Stimulated activated CD4-positive, alpha-beta T cell treated with anti-CD3 and anti-CD28 coated beads, Interleukin-12 subunit alpha, Interleukin-12 subunit beta, amount 100 ng/mL, for 4 hours (primary cell): ENCODE results near the gene CELSR1.
A peak's percentile ranks its signal among the peaks of the same experiment; 100 is the strongest.

ENCODE experiments used
- DNase-seq: peaks from one replicate; pipeline ENCODE4 v3.0.0-alpha.2; 2020

Gene CELSR1

DNA sequence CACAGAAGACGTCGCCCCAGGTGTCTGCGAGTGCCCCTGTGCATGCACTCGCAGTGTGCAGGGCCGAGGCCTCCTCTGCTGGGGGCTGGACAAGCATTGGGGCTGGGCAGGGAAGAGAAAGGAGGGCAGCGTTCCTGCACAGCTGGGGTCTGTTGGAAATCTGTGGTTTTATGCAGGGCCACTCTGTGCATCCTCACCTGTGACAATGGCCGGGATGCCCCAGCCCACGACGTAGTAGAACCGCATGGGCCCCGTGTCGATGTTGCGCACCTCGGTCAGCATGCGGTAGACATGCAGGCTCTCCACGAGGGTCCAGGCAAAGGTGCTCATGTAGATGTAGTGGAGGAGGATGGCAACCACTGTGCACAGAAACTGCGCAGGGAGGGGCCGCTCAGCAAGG is 164.7 kb downstream of the CELSR1 start:
- no peak for DNase-seq

DNA sequence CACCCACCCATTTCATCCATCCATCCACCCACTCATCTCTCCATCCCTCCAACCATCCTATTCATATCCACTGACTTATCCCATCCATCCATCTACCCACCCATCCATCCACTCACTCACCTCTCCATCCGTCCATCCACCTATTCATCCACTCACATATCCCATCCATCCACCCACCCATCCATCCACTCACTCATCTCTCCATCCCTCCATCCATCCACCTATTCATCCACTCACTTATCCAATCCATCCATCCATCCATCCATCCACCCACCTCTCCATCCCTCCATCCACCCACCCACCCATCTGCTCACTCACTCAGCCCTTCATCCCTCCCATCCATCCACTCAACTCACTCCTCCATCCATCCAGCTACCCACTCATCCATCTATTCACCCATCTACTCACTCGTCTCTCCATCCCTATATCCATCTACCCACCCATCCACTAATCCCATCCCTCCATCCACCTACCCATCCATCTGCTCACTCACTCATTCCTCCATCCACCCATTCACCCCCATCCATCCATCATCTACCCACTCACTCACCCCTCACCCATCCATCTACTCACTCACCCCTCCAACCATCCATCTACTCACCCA is 165.7 kb downstream of the CELSR1 start:
- DNase-seq: no peak

DNA sequence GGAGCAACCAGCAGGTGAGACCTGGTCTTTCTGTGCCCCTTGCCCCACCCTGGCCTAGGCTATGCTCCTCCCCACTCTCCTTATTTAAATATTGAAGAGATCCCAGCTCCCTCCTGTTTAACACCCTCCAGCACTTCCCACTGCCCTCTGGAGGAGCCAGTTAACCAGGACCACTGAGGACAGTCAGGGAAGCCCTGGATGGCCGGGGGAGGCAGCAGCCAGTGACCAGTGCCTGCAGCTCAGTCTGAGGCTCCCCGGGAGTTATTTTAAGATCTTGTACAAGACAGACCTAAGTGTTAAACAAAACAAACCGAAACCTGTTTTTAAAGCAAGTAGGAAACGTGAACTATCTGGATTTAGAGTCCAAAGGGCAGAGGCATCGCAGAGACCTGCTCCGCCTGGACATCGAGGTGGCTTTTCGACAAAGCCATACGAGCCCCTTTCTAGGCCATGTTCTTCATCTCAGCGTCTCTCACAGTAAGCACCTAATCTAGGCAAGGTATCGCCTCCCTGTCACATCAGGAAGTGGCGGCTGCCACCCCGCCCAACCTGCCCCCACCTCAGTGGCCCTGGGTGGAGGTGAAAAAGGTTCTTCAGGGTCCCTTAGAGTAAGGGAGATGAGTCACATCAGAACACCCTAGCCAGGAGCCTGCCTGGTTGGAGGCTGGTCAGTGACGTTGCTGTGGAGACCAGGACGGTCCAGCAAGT is 166.7 kb downstream of the CELSR1 start:
- DNase-seq: no peak

DNA sequence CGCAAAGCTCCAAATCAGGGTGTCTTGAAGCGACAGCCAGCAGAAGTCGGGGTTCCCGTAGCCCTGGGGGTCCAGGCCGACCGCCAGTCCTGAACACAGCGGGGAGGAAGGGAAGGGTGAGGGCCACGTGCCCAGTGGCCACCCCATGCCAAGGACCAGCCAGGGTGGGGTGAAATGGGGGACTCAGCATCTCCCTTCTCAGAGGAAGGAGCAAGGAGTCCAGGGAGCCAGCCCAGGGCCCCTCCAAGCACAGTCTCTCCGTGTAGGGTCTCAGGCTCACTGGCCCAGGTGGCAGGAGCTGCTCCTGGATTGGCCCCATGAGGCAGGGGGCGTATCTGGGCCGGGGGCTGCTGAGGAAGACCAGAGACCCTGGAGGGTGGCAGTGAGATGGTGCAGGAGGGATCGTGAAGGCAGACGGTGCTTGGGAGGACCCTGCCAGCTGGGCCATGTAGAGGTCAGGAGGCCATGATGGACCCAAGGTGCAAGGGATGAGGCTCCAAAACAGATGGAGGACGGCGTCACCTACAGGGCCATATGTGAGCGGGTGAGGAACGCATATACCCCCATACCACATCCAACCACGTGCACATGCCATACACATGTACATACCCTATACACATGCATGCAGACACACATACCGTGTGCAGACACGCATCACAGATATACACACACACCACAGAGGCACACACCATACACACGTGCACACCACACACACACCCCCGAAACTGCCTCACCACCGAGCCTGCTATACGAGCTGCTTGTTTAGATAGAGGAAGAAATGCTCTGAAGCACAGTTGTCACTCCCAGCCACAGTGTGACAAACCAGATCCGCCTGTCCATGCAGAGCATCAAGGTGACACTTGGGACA is 167.5 kb downstream of the CELSR1 start:
- DNase-seq: no peak

DNA sequence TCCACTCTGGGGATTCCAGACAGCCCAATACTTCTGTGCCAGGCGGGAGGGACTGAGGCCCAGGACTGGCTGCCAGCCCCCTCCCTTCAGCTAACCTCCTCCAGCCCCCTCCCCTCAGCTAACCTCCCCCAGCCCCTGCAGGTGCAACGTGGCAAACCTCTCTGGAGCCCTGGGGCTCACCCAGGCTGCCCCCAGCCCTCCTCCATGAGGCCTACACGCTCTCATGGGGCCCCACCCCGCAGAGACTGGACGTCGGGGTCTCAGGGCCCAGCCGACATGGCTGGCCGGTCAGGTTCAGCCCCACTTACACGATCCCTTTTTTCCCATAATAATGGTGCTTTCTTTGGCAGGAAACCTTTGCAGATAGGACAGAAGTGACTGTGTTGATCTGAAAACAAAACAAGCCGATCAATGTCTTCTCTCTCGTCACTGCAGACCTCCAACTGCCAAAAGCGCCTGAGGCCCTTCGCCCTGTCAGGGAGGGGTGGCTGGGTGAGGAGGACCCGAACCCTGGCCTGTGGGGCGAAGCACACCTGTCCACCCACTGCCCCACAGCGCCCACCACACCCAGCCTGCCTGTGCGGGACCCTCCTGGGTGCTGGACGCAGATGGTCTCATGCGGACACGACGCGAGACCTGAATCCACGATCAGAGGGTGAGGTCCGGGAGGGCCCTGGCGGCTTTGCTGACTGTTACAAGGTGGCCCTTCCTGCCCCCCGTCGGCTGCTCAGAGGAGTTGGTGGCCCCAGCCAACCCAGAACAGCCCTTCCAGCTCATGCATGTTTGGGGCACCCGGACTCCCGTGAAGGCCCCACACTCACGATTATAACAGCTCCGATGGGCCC is 168.3 kb downstream of the CELSR1 start:
- DNase-seq: no peak

GRCh38 chr22:46368422-46368821 is 169.0 kb downstream of the CELSR1 start:
- DNase-seq: no peak

- DNase-seq: peak; percentile 71
These were observed 169.7 kb downstream of the CELSR1 start for GRCh38 chr22:46367707-46368191.

DNA sequence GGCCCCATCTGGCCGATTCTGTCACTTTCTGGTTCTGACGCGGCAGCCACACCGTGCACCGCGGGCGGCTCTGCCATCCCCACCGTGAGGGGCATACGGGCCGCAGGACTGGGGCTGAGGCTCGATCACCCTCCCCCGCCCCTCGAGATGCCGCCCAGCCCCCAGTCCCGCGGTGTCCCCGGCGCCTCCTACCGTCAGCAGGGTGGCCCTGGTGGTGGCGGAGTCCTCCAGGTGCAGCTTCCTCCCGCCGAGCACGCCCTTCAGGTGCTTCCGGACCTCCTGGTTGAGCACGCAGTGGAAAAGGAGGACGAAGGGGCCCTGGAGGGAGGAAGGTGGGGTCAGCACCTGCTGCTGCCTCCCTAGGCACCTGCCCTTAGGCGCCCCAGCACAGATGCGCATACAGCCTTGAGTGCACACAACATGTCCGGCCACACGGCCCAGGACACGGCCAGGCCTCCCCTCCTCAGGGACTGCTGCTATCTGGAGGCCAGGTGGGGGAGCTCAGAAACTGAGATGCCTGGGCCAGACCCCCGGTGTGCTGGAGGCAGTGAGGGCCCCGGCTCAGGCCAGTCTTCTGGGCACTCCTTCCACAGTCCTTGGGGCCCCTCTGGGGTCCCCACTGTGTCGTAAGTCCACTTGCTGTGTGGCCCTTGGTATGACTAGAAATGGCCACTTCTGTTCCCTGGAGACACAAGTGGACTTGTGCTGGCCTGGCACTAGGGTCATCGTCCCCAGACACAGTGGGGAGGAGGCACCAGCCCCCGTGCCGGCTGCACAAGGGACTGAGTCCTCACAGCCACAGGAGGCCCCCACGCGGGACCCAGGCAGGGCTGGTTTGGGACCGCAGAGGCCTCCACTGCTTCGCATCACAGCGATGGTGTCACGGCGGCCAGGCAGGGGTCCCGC is 170.4 kb downstream of the CELSR1 start:
- DNase-seq: no peak

DNA sequence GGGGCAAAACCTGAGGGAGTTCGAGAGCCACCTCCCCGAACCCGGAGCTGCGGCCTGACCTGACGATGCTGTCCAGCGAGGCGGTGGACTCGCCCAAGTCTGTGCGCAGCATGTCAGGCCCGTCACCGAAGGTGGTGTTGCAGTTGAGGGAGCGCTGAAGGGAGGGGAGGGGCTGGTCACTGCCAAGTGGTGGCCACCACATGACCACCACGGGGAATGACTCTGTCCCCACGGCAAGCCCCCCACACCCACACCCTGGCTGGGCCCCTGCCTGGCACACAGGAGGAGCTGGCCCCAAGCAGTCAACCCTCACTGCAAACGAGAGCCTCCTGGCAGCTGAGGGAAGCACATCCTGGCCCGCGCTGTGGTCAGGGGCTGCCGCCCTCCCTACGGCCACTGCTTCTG is 171.1 kb downstream of the CELSR1 start:
- DNase-seq: no peak

- DNase-seq: no peak
These were observed 172.2 kb downstream of the CELSR1 start for GRCh38 chr22:46365166-46365624.

- no peak for DNase-seq
These were observed 172.9 kb downstream of the CELSR1 start for GRCh38 chr22:46364341-46365165.

DNA sequence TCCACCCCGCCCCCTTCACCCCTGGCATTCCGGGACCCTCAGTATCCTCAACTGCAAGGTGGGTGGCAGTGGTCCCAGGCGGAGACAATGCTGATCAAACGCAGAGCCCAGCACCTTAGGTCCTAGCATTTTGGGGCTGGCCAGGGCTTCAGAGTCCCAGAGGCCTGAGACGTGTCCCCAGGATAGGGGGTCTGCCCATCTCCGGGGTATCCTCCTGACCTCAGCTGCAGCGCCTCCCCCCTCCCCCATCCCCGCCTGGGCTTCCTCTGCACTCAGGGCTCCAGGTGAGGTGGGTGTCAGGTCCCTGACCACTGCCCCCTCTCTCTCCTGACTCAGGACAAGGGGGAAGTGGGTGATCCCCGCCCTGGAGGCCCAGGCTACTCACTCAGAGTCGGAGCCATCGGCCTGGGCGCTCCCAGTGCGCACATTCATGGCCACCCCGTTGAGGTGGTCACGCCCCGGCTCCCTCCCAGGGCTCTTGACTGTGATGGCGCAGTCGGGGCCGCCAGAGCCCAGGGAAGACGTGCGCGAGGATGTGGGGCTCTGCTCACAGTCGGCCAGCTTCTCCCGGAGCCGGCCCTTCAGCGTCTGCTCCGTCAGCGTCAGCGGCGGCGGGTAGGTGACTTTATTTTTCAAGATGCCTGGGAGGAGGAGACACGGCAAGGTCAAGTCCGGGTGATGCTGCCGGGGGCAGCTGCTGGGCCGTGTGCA is 173.7 kb downstream of the CELSR1 start:
- no peak for DNase-seq

- no peak for DNase-seq
These were observed 174.4 kb downstream of the CELSR1 start for GRCh38 chr22:46362934-46363515.

GRCh38 chr22:46362203-46362933 is 175.1 kb downstream of the CELSR1 start:
- DNase-seq: no peak

DNA sequence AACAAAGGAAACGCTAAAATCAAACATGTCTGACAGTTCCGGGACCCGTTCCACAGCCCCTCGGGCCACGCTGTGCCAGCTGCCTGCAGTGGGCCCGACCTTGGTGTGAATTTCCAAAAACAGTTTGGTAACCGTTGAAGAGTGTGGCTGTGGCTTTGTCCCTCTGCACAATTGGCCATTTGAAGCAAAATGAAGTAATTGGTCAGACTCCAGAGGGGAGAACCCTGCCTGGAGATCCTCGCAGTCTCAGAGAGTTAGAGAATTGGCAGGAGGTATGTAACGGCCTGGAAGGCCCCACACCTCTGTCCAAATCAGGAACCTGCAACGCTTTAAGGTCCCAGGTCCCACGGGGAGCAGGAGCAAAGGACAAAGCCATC is 175.6 kb downstream of the CELSR1 start:
- no peak for DNase-seq

DNA sequence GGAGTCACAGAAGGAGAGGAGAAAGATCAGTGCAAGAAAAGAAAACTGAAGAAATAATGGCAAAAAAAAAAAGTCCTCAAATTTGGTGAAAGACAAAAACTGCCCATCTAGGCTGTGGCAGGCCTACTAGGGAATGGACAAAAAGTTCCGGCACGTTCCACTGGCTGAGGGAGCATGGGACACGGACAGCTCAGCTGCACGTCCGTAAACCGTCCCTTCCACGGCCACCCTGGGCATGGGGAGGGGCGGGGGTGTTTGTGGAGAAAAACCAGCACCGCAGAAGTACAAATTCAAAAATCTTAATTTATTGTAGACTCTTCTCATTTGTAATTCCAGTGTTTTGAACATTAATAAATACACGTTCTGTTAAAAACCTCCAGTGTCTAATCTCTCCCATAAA is 176.5 kb downstream of the CELSR1 start:
- DNase-seq: no peak

GRCh38 chr22:46360097-46360496 is 177.3 kb downstream of the CELSR1 start:
- no peak for DNase-seq

DNA sequence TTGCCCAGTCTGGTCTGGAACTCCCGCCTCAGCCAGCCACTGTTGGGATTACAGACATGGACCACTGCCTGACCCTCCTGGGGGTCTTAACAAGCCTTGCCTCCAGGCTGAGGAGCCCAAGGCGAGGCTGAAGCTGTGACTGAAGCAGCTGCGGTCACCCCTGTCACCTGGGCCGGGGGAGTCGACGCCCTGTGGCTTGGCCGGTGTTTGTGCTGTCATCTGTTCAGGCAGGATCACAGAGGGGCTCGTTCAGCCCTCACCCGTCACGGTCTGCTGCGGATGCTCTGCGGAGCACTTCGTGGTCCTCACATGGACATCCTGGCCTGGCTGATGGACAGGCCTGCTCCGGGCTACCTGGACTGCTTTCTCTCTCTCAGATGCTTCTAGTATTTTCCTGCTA is 178.1 kb downstream of the CELSR1 start:
- no peak for DNase-seq

DNA sequence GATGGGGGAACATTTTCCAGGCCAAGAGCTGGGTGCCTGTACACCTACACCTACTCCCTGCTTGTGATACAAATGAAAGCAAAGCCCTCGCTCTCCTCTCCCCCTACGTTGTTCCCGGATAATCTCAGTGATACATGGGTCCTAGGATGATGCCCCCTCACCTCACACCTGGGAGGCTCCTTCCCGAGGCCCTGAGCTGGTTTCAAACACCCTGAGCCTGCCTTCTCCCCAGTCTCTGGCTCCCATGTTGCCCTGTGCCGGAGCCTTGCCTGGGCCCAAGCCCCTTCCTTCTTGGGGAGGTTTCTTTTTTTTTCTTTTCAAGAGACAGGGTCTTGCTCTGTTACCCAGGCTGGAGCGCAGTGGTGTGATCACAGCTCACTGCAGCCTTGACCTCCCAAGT is 178.7 kb downstream of the CELSR1 start:
- DNase-seq: no peak
